Activated CD4-positive, alpha-beta T cell treated with anti-CD3 and anti-CD28 coated beads for 36 hours (primary cell): Measurements from ENCODE around the gene DIP2C. TPM values are rescaled to one million over a fixed set of nuclear protein-coding genes. Genes with fewer than 3 reads are reported as not detected.

ENCODE experiments used
- ATAC-seq: fragments of 200-7000 bp; cut with Tn5 transposase; one replicate; pipeline ENCODE4 v1.10.0; 2021; ENCODE audit warnings: mild to moderate bottlenecking, moderate library complexity
- CTCF ChIA-PET: fragments of 350-600 bp; sonication (Branson Sonifier 250); formaldehyde crosslinking; loops from one replicate; lab custom pipeline; 2021; ENCODE audit warnings: antibody characterized with exemption; lab: Charles Lee
- POLR2A ChIA-PET: fragments of 350-600 bp; sonication (Branson Sonifier 250); formaldehyde crosslinking; loops from one replicate; lab custom pipeline; 2021; ENCODE audit warnings: antibody characterized with exemption, inconsistent platforms; lab: Charles Lee
- DNase-seq: peaks from one replicate; pipeline ENCODE4 v3.0.0-alpha.2; 2020
- H3K27ac Mint-ChIP-seq: one replicate; pipeline ENCODE4 v1.8.0; 2021; ENCODE audit warnings: mixed read lengths
- H3K27me3 Mint-ChIP-seq: one replicate; pipeline ENCODE4 v1.8.0; 2021; ENCODE audit warnings: mixed read lengths
- H3K36me3 Mint-ChIP-seq: one replicate; pipeline ENCODE4 v1.8.0; 2021; ENCODE audit warnings: low read depth, mixed read lengths
- H3K4me1 Mint-ChIP-seq: one replicate; pipeline ENCODE4 v1.8.0; 2021; ENCODE audit warnings: mixed read lengths
- H3K4me3 Mint-ChIP-seq: one replicate; pipeline ENCODE4 v1.8.0; 2021; ENCODE audit warnings: mild to moderate bottlenecking, moderate library complexity, mixed read lengths
- H3K9me3 Mint-ChIP-seq: one replicate; pipeline ENCODE4 v1.8.0; 2021; ENCODE audit warnings: low read depth, mixed read lengths
- intact Hi-C, 2 experiments: fragments of 100-400 bp; cut with DNase I in 1 of 2; cut with micrococcal nuclease in 1 of 2; formaldehyde crosslinking; loops; one replicate each; pipeline versions ENCODE4 v1.14.2 to v1.15.1; 2022 to 2024; cut with DNase I, micrococcal nuclease
- total RNA-seq, 2 experiments: library from RNA; stranded (reverse); gene quantifications; one replicate each; pipeline ENCODE4 v1.2.3, GENCODE V29; 2021

DIP2C gene
- total RNA-seq, 2 experiments from 2014 or later = 0.76 to 0.94 TPM

DNA sequence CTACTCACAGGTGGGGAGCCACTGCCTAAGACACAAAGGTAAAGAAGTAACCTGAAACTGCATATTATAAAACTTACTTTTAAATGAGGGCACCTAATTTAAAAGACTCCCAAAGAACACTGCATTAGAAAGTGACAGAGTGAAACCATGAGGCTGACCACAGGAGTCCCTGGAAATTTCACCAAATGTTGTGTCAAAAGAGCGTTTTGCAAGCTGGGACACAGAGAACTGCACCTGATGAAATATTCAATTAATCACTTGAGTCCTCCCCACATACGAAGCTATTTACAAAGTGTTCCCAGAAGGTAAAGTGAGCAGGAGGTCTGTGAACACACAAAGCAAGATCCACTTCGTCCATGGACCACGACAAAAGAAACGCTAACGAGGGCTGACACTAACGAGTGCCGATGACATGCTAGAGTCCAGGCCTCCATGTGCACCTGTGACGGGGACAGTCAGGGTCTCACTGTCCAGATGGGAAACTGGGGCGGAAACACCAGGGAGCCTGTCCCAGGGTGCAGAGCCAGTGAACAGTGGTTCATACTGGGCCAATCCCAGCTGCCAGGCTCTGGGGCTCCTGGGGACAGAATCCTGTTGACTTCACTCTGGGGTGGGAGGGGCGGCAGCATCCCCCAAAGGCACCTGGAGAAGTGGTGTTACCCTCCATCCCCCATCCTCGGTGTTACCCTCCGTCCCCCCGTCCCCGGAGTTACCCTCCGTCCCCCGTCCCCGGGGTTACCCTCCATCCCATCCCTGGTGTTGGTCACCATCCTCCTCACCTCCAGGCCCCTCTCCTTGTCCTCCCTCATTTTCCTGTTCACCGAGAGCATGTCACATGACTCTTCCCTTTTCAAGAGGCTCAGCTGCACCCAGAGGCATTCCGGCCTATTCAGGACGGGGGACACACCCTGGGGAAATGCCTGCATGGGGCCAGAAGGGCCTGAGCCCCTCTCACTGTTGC is 63.4 kb downstream of the DIP2C start:
- DNase-seq (no peak), ATAC-seq (no peak)
- Mint-ChIP-seq H3K4me1 (no peaks in the 10 kb centered on the region), H3K36me3 (no peaks in the 10 kb centered on the region), H3K27ac (no peak overlapping the region), H3K4me3 (no peak overlapping the region), H3K27me3 (peaks cover 5% of the 10 kb centered on the region), H3K9me3 (no peaks in the 10 kb centered on the region)
- ChIA-PET CTCF (no interaction called here), POLR2A (interaction anchor here (0.7 kb wide), 1 partner anchor 768 kb away, joined by 4 read pairs; no protein-coding TSS in a partner anchor)
- intact Hi-C loops = no loop called here

GRCh38 chr10:625333-625696 is 64.2 kb downstream of the DIP2C start:
- Mint-ChIP-seq H3K27ac (no peak overlapping the region), H3K9me3 (no peaks in the 10 kb centered on the region), H3K36me3 (no peaks in the 10 kb centered on the region), H3K27me3 (peaks cover 5% of the 10 kb centered on the region), H3K4me3 (no peak overlapping the region), H3K4me1 (peaks cover 2% of the 10 kb centered on the region)
- ATAC-seq (no peak), DNase-seq (no peak)
- ChIA-PET CTCF (no interaction called here), POLR2A (no interaction called here)
- intact Hi-C loops = no loop called here

GRCh38 chr10:624605-625332 is 64.7 kb downstream of the DIP2C start:
- DNase-seq = peak; percentile 22
- no peak overlapping the region for H3K4me3 Mint-ChIP-seq
- CTCF ChIA-PET = interaction anchor here (0.6 kb wide), 1 partner anchor 165 kb away, joined by 5 read pairs; no protein-coding TSS in a partner anchor
- H3K36me3 Mint-ChIP-seq = no peaks in the 10 kb centered on the region
- no peaks in the 10 kb centered on the region for H3K9me3 Mint-ChIP-seq
- H3K27me3 Mint-ChIP-seq = peaks cover 7% of the 10 kb centered on the region
- no peak for ATAC-seq
- POLR2A ChIA-PET = no interaction called here
- peaks cover 5% of the 10 kb centered on the region for H3K4me1 Mint-ChIP-seq
- intact Hi-C loops = no loop called here
- no peak overlapping the region for H3K27ac Mint-ChIP-seq

- CTCF ChIA-PET = interaction anchor here (0.6 kb wide), 1 partner anchor 164 kb away, joined by 5 read pairs; no protein-coding TSS in a partner anchor
Measured at GRCh38 chr10:624312-624604, 65.2 kb downstream of the DIP2C start.

DNA sequence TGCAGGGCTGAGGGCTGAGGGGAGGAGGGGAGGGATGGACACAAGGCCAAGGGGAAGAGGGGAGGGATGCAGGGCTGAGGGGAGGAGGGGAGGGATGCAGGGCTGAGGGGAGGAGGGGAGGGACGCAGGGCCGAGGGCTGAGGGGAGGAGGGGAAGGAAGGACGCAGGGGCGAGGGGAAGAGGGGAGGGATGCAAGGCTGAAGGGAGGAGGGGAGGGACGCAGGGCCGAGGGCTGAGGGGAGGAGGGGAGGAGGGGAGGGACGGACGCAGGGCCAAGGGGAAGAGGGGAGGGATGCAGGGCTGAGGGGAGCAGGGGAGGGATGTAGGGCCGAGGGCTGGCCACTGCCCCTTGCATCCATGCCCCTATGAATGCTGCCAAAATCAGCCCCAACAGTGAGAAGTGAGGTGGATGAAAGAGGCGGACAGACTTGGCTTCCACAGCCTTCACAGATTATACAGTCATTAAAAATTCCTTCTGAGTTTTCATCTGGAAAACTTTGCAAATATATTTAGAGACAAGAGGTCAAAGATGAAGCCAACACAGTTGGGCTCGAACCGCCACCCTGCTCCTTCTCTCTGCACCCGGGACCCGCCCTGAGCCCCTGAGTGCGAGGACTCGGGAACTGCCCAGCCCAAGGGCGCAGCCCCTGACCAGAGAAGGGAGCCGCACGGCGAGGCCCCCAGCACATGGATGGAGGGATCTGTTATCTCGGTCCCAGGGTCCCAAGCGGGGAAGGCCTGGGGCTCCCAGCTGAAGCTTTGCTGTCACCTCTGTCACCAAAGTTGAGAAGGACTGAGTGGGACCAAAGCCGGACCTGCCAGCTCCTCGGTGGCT is 65.8 kb downstream of the DIP2C start:
- ChIA-PET POLR2A (no interaction called here), CTCF (interaction anchor here (0.6 kb wide), 1 partner anchor 164 kb away, joined by 5 read pairs; no protein-coding TSS in a partner anchor)
- H3K9me3 Mint-ChIP-seq = no peaks in the 10 kb centered on the region
- peaks cover 5% of the 10 kb centered on the region for H3K4me1 Mint-ChIP-seq
- ATAC-seq = no peak
- H3K27ac Mint-ChIP-seq = no peak overlapping the region
- DNase-seq = no peak
- intact Hi-C loops = no loop called here
- peaks cover 8% of the 10 kb centered on the region for H3K27me3 Mint-ChIP-seq
- H3K4me3 Mint-ChIP-seq = no peak overlapping the region
- H3K36me3 Mint-ChIP-seq = no peaks in the 10 kb centered on the region

More at GRCh38 chr10:624312-624604, 65.2 kb downstream of the DIP2C start:
- DNase-seq (no peak), ATAC-seq (no peak)
- POLR2A ChIA-PET = no interaction called here
- peaks cover 5% of the 10 kb centered on the region for H3K4me1 Mint-ChIP-seq
- H3K36me3 Mint-ChIP-seq = no peaks in the 10 kb centered on the region
- intact Hi-C loops = no loop called here
- H3K27me3 Mint-ChIP-seq = peaks cover 8% of the 10 kb centered on the region
- no peak overlapping the region for H3K27ac Mint-ChIP-seq
- H3K9me3 Mint-ChIP-seq = no peaks in the 10 kb centered on the region
- no peak overlapping the region for H3K4me3 Mint-ChIP-seq

- POLR2A ChIA-PET = no interaction called here
Measured at GRCh38 chr10:623014-623413, 66.5 kb downstream of the DIP2C start.

DNA sequence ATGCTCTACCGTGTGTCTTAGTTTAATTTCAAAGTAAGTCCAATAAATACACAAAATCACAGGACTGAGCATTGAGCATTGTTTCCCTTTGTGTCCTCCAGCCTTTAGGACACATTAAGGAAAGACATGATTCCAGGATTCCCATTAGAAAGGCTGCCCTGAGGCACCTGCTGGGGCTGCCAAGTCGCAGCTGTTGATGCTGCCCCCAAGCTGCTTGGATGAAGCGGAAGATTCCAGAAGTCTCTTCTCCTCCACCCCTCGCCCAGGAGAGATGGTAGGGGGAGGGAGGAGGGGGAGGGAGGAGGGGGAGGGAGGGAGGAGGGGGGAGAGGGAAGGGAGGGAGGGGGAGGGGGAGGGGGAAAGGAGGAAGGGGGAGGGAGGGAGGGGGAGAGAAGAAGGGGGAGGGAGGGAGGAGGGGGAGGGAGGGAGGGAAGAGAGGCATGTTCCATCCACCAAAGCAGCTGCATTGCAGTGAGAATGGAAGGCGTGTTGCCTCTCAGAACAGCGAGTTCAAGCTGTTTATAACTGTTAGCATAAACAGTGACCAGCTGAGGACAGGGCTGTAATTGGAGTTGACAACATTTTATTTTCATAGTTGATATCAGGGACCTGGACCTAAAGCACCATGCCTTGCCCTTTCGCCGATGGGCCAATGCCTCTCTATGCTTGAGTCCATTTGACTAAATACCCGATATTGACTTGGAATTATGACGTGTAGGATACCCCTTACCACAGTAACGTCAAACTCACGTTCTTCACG is 67.3 kb downstream of the DIP2C start:
- ATAC-seq (no peak), DNase-seq (no peak)
- CTCF ChIA-PET = no interaction called here
- intact Hi-C loops = no loop called here
- POLR2A ChIA-PET = no interaction called here
- no peaks in the 10 kb centered on the region for H3K36me3 Mint-ChIP-seq
- H3K4me1 Mint-ChIP-seq = peaks cover 5% of the 10 kb centered on the region
- peaks cover 10% of the 10 kb centered on the region for H3K27me3 Mint-ChIP-seq
- no peak overlapping the region for H3K27ac Mint-ChIP-seq
- no peak overlapping the region for H3K4me3 Mint-ChIP-seq
- no peaks in the 10 kb centered on the region for H3K9me3 Mint-ChIP-seq

More at GRCh38 chr10:623014-623413, 66.5 kb downstream of the DIP2C start:
- DNase-seq = no peak
- peaks cover 5% of the 10 kb centered on the region for H3K4me1 Mint-ChIP-seq
- intact Hi-C loops = no loop called here
- H3K27ac Mint-ChIP-seq = no peak overlapping the region
- H3K27me3 Mint-ChIP-seq = peaks cover 6% of the 10 kb centered on the region
- CTCF ChIA-PET = no interaction called here
- ATAC-seq = no peak
- no peaks in the 10 kb centered on the region for H3K9me3 Mint-ChIP-seq
- H3K4me3 Mint-ChIP-seq = no peak overlapping the region
- H3K36me3 Mint-ChIP-seq = no peaks in the 10 kb centered on the region

GRCh38 chr10:621513-621912 is 68.0 kb downstream of the DIP2C start:
- DNase-seq (no peak), ATAC-seq (no peak)
- Mint-ChIP-seq H3K36me3 (no peaks in the 10 kb centered on the region), H3K27ac (no peak overlapping the region), H3K9me3 (no peaks in the 10 kb centered on the region), H3K4me3 (no peak overlapping the region), H3K27me3 (peaks cover 11% of the 10 kb centered on the region), H3K4me1 (peaks cover 5% of the 10 kb centered on the region)
- CTCF ChIA-PET = no interaction called here
- POLR2A ChIA-PET = no interaction called here
- intact Hi-C loops = no loop called here

- no peaks in the 10 kb centered on the region for H3K36me3 Mint-ChIP-seq
- H3K4me1 Mint-ChIP-seq = peaks cover 5% of the 10 kb centered on the region
- intact Hi-C loops = no loop called here
- CTCF ChIA-PET = no interaction called here
- no peak for DNase-seq
- no peak for ATAC-seq
- no peak overlapping the region for H3K27ac Mint-ChIP-seq
- H3K27me3 Mint-ChIP-seq = peaks cover 11% of the 10 kb centered on the region
- POLR2A ChIA-PET = no interaction called here
- no peaks in the 10 kb centered on the region for H3K9me3 Mint-ChIP-seq
- no peak overlapping the region for H3K4me3 Mint-ChIP-seq
Measured at GRCh38 chr10:620971-621370, 68.5 kb downstream of the DIP2C start.

GRCh38 chr10:620417-620816 is 69.1 kb downstream of the DIP2C start:
- intact Hi-C loops = no loop called here
- ATAC-seq = no peak
- Mint-ChIP-seq H3K27ac (no peak overlapping the region), H3K4me1 (peaks cover 5% of the 10 kb centered on the region), H3K9me3 (no peaks in the 10 kb centered on the region), H3K36me3 (no peaks in the 10 kb centered on the region), H3K4me3 (no peak overlapping the region), H3K27me3 (peaks cover 11% of the 10 kb centered on the region)
- CTCF ChIA-PET = no interaction called here
- DNase-seq = no peak
- POLR2A ChIA-PET = no interaction called here

DNA sequence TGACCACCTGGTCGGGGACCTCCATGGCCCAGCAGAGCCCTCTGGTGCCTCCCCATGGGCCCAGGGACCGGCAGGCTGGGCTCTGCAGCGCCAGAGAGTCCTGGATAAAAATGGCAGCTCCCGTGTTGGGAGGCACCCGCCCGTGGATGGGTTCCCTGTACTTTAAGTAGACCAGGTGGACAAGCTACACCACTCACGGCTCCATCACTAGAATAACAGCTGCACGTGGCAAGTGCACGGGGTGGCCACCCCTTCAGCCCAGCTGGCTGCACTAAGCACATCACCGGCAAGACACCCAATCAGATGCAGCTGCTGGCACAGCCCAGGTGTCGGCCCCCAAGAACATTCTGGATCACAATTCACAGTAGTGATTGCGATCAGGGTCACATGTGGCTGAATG is 69.8 kb downstream of the DIP2C start:
- intact Hi-C loops = no loop called here
- ChIA-PET POLR2A (no interaction called here), CTCF (interaction anchor here (0.6 kb wide), 1 partner anchor 91 kb away, joined by 4 read pairs; no protein-coding TSS in a partner anchor)
- DNase-seq (no peak), ATAC-seq (no peak)
- H3K4me1 Mint-ChIP-seq = peaks cover 5% of the 10 kb centered on the region
- peaks cover 11% of the 10 kb centered on the region for H3K27me3 Mint-ChIP-seq
- no peaks in the 10 kb centered on the region for H3K9me3 Mint-ChIP-seq
- H3K27ac Mint-ChIP-seq = no peak overlapping the region
- H3K36me3 Mint-ChIP-seq = no peaks in the 10 kb centered on the region
- no peak overlapping the region for H3K4me3 Mint-ChIP-seq
